Measurements from ENCODE around the gene YIPF1.

Gene YIPF1

DNA sequence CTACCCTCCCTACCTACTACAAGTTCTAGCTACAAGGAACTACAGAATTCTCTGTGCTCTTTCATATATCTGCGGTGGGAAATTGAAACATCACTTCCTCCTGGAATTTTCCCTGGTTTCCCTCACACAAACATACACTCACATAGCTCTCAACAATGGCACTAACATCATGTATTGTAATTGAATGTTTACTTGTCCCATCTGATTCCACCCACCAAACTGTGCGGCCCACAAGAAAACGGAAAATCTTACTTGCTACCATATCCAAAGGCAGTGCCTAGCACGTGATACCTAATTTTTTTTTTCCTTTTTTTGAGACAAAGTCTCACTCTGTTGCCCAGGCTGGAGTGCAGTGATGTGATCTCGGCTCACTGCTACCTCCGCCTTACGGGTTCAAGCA lies 85.4 kb downstream of the YIPF1 start:
- DNase-seq (ENCODE audit: low read depth, low spot score) = no peak
- in situ Hi-C loops (cut with HindIII; ENCODE audit: low sequenced_read_pairs) = no loop called here
- no peak overlapping the region for H3K4me3 ChIP-seq (ENCODE audit: low read depth, low read length)
- TF ChIP-seq, protein P1, sequence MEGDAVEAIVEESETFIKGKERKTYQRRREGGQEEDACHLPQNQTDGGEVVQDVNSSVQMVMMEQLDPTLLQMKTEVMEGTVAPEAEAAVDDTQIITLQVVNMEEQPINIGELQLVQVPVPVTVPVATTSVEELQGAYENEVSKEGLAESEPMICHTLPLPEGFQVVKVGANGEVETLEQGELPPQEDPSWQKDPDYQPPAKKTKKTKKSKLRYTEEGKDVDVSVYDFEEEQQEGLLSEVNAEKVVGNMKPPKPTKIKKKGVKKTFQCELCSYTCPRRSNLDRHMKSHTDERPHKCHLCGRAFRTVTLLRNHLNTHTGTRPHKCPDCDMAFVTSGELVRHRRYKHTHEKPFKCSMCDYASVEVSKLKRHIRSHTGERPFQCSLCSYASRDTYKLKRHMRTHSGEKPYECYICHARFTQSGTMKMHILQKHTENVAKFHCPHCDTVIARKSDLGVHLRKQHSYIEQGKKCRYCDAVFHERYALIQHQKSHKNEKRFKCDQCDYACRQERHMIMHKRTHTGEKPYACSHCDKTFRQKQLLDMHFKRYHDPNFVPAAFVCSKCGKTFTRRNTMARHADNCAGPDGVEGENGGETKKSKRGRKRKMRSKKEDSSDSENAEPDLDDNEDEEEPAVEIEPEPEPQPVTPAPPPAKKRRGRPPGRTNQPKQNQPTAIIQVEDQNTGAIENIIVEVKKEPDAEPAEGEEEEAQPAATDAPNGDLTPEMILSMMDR (IDR thresholded peaks at IDR 0.05; ENCODE audit: low read depth, low read length) = no peak
